DMS153 treated with DMSO at 0.1 percent for 48 hours (cell line): ENCODE data around the gene PEPD.
"Not testable (repeated sequence)": the region's sequence is repeated elsewhere in the genome, so short reads cannot be mapped to it uniquely, and the experiment has no call there.

ENCODE experiments used
- DNase-seq: peaks from one replicate; lab custom pipeline; 2025; ENCODE audit not compliant: unreplicated experiment; lab: John Stamatoyannopoulos, UW

The PEPD gene

GRCh38 chr19:33499248-33499647 is 22.3 kb downstream of the PEPD start:
- no peak for DNase-seq

- DNase-seq = no peak
Measured at GRCh38 chr19:33498391-33499000, 23.1 kb downstream of the PEPD start.

- no peak for DNase-seq
Measured at GRCh38 chr19:33497778-33498175, 23.8 kb downstream of the PEPD start.

- DNase-seq = no peak
Measured at GRCh38 chr19:33497131-33497777, 24.3 kb downstream of the PEPD start.

- no peak for DNase-seq
Measured at GRCh38 chr19:33496038-33496895, 25.3 kb downstream of the PEPD start.

GRCh38 chr19:33493401-33494275 is 28.0 kb downstream of the PEPD start:
- no peak for DNase-seq

GRCh38 chr19:33492951-33493350 is 28.6 kb downstream of the PEPD start:
- no peak for DNase-seq

GRCh38 chr19:33492090-33492489 is 29.5 kb downstream of the PEPD start:
- DNase-seq = no peak

- not testable (repeated sequence) for DNase-seq
Measured at GRCh38 chr19:33490596-33490995, 31.0 kb downstream of the PEPD start.

GRCh38 chr19:33490041-33490451 is 31.5 kb downstream of the PEPD start:
- DNase-seq = no peak

- DNase-seq = no peak
Measured at GRCh38 chr19:33488826-33489225, 32.8 kb downstream of the PEPD start.

- DNase-seq = no peak
Measured at GRCh38 chr19:33487901-33488800, 33.4 kb downstream of the PEPD start.

- DNase-seq = no peak
Measured at GRCh38 chr19:33486936-33487811, 34.4 kb downstream of the PEPD start.

GRCh38 chr19:33486407-33486806 is 35.2 kb downstream of the PEPD start:
- DNase-seq = no peak

- no peak for DNase-seq
Measured at GRCh38 chr19:33484226-33484774, 37.3 kb downstream of the PEPD start.

GRCh38 chr19:33482476-33482875 is 39.1 kb downstream of the PEPD start:
- no peak for DNase-seq

GRCh38 chr19:33481863-33482262 is 39.7 kb downstream of the PEPD start:
- no peak for DNase-seq

- DNase-seq = not testable (repeated sequence)
Measured at GRCh38 chr19:33479570-33479969, 42.0 kb downstream of the PEPD start.

GRCh38 chr19:33477781-33478180 is 43.8 kb downstream of the PEPD start:
- no peak for DNase-seq
